ENCODE measurements around the gene SH3RF3. TPM values are rescaled to one million over a fixed set of nuclear protein-coding genes. Genes with fewer than 3 reads are reported as not detected.

Gene SH3RF3
- total RNA-seq, 3 donors from 2014 or later: 3.2 to 5.6 (median 4.6) TPM

DNA sequence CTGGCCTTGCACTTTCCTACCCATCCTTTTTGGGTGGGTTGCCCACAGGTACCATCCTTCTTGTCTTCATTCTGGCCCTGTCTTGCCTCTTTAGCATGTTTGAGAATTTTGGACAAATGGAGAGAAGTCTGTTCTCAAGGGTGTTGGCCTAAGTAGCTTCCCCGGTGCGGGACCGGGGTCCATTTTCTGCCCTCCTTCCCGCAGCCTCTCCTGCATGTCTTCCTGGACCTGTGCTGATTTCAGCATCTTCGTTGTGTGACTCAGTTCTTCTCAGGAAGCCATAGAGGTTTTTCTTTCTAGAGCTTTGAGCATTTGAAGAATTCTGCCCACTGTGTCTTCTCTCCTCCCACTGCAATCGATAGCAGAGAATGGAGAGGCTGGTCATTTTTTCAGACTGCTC is 172.7 kb downstream of the SH3RF3 start:
- Histone ChIP-seq H3K9me3 (no peaks in the 10 kb centered on the region), H3K36me3 (no peaks in the 10 kb centered on the region), H3K4me3 (no peak overlapping the region), H3K27me3 (no peaks in the 10 kb centered on the region), H3K27ac (no peak overlapping the region), H3K4me1 (no peaks in the 10 kb centered on the region)
- intact Hi-C loops (cut with DNase I; ENCODE audit: low total_unique reads): no loop called here
- no peak for DNase-seq (ENCODE audit: low spot score in 2 of 2)
- TF ChIP-seq POLR2AphosphoS5 (IDR thresholded peaks at IDR 0.05) (no peak), POLR2A (IDR thresholded peaks at IDR 0.05) (no peak)
- TF ChIP-seq, protein P1, sequence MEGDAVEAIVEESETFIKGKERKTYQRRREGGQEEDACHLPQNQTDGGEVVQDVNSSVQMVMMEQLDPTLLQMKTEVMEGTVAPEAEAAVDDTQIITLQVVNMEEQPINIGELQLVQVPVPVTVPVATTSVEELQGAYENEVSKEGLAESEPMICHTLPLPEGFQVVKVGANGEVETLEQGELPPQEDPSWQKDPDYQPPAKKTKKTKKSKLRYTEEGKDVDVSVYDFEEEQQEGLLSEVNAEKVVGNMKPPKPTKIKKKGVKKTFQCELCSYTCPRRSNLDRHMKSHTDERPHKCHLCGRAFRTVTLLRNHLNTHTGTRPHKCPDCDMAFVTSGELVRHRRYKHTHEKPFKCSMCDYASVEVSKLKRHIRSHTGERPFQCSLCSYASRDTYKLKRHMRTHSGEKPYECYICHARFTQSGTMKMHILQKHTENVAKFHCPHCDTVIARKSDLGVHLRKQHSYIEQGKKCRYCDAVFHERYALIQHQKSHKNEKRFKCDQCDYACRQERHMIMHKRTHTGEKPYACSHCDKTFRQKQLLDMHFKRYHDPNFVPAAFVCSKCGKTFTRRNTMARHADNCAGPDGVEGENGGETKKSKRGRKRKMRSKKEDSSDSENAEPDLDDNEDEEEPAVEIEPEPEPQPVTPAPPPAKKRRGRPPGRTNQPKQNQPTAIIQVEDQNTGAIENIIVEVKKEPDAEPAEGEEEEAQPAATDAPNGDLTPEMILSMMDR (IDR thresholded peaks at IDR 0.05): no peak

DNA sequence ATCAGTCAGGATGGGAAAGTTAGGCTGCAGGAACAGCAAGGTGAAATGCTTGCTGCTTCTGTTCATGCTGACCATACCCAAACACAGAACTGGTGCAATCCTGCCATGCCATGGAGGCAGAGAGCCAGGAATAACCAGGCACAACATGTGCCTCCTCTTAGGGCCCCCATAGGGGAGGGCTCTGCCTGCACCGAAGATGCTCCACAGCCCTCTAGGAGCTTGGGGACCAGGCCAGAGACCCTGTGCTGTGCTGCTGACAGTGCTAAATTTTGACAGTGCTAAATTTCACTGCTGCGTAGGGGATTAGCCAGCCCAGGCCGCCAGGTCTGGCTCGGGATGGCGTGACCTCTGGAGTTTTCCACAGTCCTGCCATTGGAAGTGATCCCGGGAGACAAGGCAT is 173.3 kb downstream of the SH3RF3 start:
- Histone ChIP-seq H3K9me3 (no peaks in the 10 kb centered on the region), H3K27ac (no peak overlapping the region), H3K27me3 (no peaks in the 10 kb centered on the region), H3K4me3 (no peak overlapping the region), H3K4me1 (no peaks in the 10 kb centered on the region), H3K36me3 (no peaks in the 10 kb centered on the region)
- TF ChIP-seq, protein P1 (IDR thresholded peaks at IDR 0.05): no peak
- TF ChIP-seq POLR2A (IDR thresholded peaks at IDR 0.05) (no peak), POLR2AphosphoS5 (IDR thresholded peaks at IDR 0.05) (no peak)
- intact Hi-C loops (cut with DNase I; ENCODE audit: low total_unique reads): no loop called here
- no peak for DNase-seq (ENCODE audit: low spot score in 2 of 2)

DNA sequence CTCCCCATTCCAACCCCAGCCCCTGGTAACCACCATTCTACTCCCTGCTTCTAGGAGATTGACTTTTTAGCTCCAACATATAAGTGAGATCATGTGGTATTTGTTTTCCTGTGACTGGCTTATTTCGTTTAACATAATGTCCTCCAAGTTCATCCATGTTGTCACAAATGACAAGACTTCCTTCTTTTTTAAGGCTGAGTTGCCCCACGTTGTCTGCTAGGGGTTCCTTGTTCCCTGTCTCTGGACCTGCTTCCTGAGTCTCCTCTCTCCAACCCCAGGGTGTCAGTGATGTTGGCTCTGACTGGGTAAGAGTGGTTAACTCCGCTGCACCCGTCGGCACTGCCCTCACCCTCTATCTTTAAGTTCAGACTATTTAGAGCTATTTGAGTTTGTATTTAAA is 175.2 kb downstream of the SH3RF3 start:
- H3K36me3 ChIP-seq: no peaks in the 10 kb centered on the region
- no peaks in the 10 kb centered on the region for H3K27me3 ChIP-seq
- DNase-seq (ENCODE audit: low spot score in 2 of 2): no peak
- no peak for TF ChIP-seq POLR2A (IDR thresholded peaks at IDR 0.05)
- TF ChIP-seq, protein P1 (IDR thresholded peaks at IDR 0.05): no peak
- TF ChIP-seq POLR2AphosphoS5 (IDR thresholded peaks at IDR 0.05): no peak
- H3K4me3 ChIP-seq: no peak overlapping the region
- H3K9me3 ChIP-seq: no peaks in the 10 kb centered on the region
- intact Hi-C loops (cut with DNase I; ENCODE audit: low total_unique reads): no loop called here
- H3K4me1 ChIP-seq: no peaks in the 10 kb centered on the region
- no peak overlapping the region for H3K27ac ChIP-seq

DNA sequence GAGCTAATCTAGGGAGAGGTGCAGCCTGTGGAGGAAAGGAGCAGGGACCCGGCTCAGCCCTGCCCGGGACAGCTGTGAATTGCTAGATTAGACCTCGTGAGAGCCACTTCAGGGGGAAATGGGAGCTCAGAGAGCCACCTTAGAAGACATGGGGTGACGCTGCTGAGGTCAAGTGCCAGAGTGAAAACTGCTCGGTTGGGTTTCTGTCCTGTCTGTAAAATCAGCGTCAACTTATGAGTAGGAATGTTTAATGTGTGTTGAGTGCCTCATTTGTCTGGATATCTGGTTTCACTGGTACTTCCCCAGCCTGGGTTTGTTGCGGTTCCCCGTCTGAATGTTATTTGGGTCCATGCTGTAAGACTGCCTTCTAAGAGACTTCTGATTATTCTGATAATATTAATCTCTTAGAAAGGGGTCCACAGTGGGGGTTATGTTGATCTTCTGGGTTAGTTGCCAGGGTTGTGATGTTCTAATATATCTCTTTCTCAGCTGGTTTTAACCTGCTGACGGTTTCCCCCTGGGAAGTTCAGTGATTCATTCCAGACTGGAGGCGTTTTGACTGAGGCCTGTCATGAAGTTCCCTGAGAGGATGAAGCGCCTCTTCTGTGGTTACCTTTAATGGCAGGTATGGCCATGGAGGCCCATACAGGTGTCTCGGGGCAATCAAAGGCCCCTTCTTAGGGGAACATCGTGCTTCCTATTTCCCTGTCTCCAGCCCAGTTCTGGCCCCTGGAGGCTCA is 175.9 kb downstream of the SH3RF3 start:
- DNase-seq (ENCODE audit: low spot score in 2 of 2): no peak
- Histone ChIP-seq H3K36me3 (no peaks in the 10 kb centered on the region), H3K9me3 (no peaks in the 10 kb centered on the region), H3K4me3 (no peak overlapping the region), H3K27me3 (no peaks in the 10 kb centered on the region), H3K4me1 (no peaks in the 10 kb centered on the region), H3K27ac (no peak overlapping the region)
- TF ChIP-seq POLR2AphosphoS5 (IDR thresholded peaks at IDR 0.05) (no peak), POLR2A (IDR thresholded peaks at IDR 0.05) (no peak)
- TF ChIP-seq, protein P1 (IDR thresholded peaks at IDR 0.05): no peak
- intact Hi-C loops (cut with DNase I; ENCODE audit: low total_unique reads): no loop called here

DNA sequence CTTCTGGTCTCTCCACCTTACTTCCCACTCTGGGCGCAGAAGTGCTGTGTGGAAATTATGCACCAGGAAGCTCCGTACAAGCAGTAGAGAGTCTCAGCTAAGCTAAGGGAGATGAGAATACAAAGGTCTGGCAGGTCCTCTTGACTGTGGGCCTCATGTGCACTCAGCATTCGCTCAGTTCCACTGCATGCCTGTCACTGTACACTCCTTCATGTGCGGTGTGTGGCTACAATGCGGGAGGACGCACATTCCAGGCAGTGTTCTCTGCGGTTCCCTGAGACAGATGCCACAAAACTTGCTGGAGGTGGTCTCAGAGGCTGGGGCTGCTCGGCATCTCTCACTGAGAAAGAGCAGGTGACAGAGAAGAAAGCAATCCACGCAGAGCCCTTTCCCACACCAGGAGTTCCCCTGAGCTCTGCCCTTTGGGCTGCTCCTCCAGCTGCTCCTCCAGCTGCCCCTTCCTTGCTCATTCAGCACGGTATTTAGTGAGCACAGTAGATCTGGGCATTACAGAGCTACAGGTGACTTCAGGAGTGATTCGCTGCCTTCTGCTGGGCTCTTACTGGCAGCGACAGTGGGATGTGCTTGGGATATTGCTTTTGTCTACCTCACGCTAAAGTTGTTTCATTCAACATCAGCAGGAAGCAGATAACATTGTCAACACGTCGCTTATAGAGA is 176.6 kb downstream of the SH3RF3 start:
- Histone ChIP-seq H3K4me1 (no peaks in the 10 kb centered on the region), H3K27me3 (no peaks in the 10 kb centered on the region), H3K4me3 (no peak overlapping the region), H3K27ac (no peak overlapping the region), H3K9me3 (no peaks in the 10 kb centered on the region), H3K36me3 (no peaks in the 10 kb centered on the region)
- TF ChIP-seq POLR2A (IDR thresholded peaks at IDR 0.05) (no peak), POLR2AphosphoS5 (IDR thresholded peaks at IDR 0.05) (no peak)
- TF ChIP-seq, protein P1 (IDR thresholded peaks at IDR 0.05): no peak
- intact Hi-C loops (cut with DNase I; ENCODE audit: low total_unique reads): no loop called here
- no peak for DNase-seq (ENCODE audit: low spot score in 2 of 2)

Data from breast epithelium (tissue), 4 donors.